Motor neuron (in vitro differentiated cells): ENCODE data around the gene RNF144B. TPM values are rescaled to one million over a fixed set of nuclear protein-coding genes. Genes with fewer than 3 reads are reported as not detected.
A peak's percentile ranks its signal among the peaks of the same experiment; 100 is the strongest.

Experiments
- ATAC-seq, 8 experiments: fragments of 200-7000 bp; cut with Tn5 transposase; replicated peaks in 6 of 8; 2 replicates each; pipeline ENCODE4 v1.8.0; 2021; ENCODE audit warnings: mild to moderate bottlenecking in 8 of 8, moderate library complexity in 8 of 8
- H3K27ac ChIP-seq, 2 donors: fragments of 250-450 bp; sonication (Bioruptor Pico); 2 replicates each; pipeline ENCODE4 v1.9.0; 2021; ENCODE audit warnings: antibody characterized with exemption in 2 of 2, mild to moderate bottlenecking in 2 of 2, moderate library complexity in 1 of 2
- H3K4me1 ChIP-seq, 2 donors: fragments of 250-450 bp; sonication (Bioruptor Pico); replicated peaks in 1 of 2; 2 replicates each; pipeline ENCODE4 v1.6.1; 2021; ENCODE audit warnings: antibody characterized with exemption in 2 of 2, mild to moderate bottlenecking in 2 of 2, moderate library complexity in 1 of 2
- H3K4me3 ChIP-seq, 5 donors: fragments of 250-450 bp; sonication (Bioruptor Pico); 2 replicates each; pipeline ENCODE4 v1.9.0; 2021; ENCODE audit warnings: antibody characterized with exemption in 5 of 5, mild to moderate bottlenecking in 5 of 5, moderate library complexity in 4 of 5
- WGBS, 10 experiments: fragments of 450-650 bp; shearing (Covaris generic); methylation state at CpG; one replicate each; pipeline ENCODE4 v1.0.0; 2022; 5-methylcytosine and 5-hydroxymethylcytosine counted together
- in situ Hi-C, 9 experiments: fragments of 400-800 bp; cut with MboI; loops; one replicate each; pipeline ENCODE4 v1.15.0; 2021; ENCODE audit warnings: low sequenced_read_pairs in 9 of 9, low pct_unique_long_range_greater_than_20kb in 2 of 9; ENCODE audit not compliant: unreplicated experiment in 9 of 9
- total RNA-seq, 8 experiments: library from RNA; unstranded; fragments of 300-600 nt; gene quantifications; 2 replicates each; pipeline versions ENCODE4 v1.2.3 to v1.2.4, GENCODE V29; 2022

Gene RNF144B
- total RNA-seq, 8 experiments from 2014 or later = 0.11 to 6.2 (median 0.51) TPM

DNA sequence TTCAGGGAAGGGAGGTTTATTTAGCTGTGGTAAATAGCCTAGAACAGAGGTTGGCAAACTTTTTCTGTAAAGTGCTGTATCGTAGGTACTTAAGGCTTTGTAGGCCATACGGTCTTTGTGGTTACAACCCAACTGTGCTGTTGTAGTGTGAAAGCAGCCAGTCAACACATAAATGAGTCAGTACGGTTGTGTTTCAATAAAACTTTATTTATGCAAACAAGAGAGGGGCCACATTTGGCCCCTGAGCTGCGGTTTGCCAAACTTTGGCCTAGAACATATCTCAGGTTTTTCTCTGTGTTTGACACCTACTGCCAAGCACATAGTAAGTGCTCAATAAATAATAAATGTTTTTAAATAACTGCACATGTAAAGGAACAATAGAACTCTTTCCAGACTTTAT lies 102.2 kb downstream of the RNF144B start:
- Histone ChIP-seq H3K27ac (no peak overlapping the region), H3K4me3 (no peak overlapping the region), H3K4me1 (peaks cover 0 to 13% of the 10 kb centered on the region in 2 donors)
- ATAC-seq = no peak
- in situ Hi-C loops = no loop called here
- 46 to 100% (median 94%) methylated on average over 1 to 4 of the region's 4 CpGs for WGBS, 10 experiments

GRCh38 chr6:18491308-18492045 lies 104.3 kb downstream of the RNF144B start:
- H3K27ac ChIP-seq = no peak overlapping the region
- peak in 5 of 8 experiments; percentile 86 to 97 (median 92) for ATAC-seq
- no peak overlapping the region for H3K4me3 ChIP-seq
- in situ Hi-C loops = no loop called here
- 13 to 88% (median 40%) methylated on average over 1 to 9 of the region's 11 CpGs; no CpG with 5 or more reads in 2 of the 10 experiments for WGBS, 10 experiments
- H3K4me1 ChIP-seq = peaks cover 0 to 13% of the 10 kb centered on the region in 2 donors

DNA sequence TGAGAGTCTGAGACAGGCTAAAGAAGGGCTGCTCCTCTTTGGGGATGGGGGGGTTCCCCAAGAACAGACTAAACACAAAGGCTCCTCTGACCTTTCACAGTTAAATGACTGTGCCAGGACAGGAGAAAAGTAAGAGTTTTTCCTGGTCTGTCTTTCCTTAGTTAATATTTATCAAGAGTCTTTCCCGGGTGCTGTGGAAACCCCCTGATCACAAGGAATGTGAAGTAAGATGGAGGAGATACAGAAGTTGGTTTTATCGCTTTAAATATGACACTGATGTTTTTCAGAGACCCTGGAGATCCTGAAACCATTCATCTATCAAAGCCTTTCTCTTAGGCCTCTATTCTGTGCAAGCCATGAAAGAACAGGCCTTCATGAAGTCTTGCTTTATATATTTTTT lies 105.8 kb downstream of the RNF144B start:
- 0 to 100% (median 68%) methylated on average over 1 to 2 of the region's 2 CpGs; no CpG with 5 or more reads in 2 of the 10 experiments for WGBS, 10 experiments

GRCh38 chr6:18493382-18493891 lies 106.3 kb downstream of the RNF144B start:
- in situ Hi-C loops = no loop called here
- Histone ChIP-seq H3K4me3 (no peak overlapping the region), H3K4me1 (peaks cover 0 to 13% of the 10 kb centered on the region in 2 donors), H3K27ac (no peak overlapping the region)
- ATAC-seq = peak in 2 of 8 experiments; percentile 23 to 40
- 14 to 94% (median 85%) methylated on average over 1 to 3 of the region's 4 CpGs; no CpG with 5 or more reads in 1 of the 10 experiments for WGBS, 10 experiments

More for the DNA sequence above, 105.8 kb downstream of the RNF144B start:
- peaks cover 0 to 13% of the 10 kb centered on the region in 2 donors for H3K4me1 ChIP-seq
- no peak overlapping the region for H3K27ac ChIP-seq
- no peak for ATAC-seq
- no peak overlapping the region for H3K4me3 ChIP-seq
- in situ Hi-C loops = no loop called here

- peak in 3 of 8 experiments; percentile 38 to 73 (median 55) for ATAC-seq
Measured at GRCh38 chr6:18493925-18494324, 106.8 kb downstream of the RNF144B start.

GRCh38 chr6:18495236-18495635 lies 108.1 kb downstream of the RNF144B start:
- in situ Hi-C loops = loop anchor here in 1 of 9 experiments (5.0 kb wide), 1 partner anchor 163 kb away; no protein-coding TSS in a partner anchor
- no peak overlapping the region for H3K4me3 ChIP-seq
- ATAC-seq = no peak

More at GRCh38 chr6:18493925-18494324, 106.8 kb downstream of the RNF144B start:
- in situ Hi-C loops = no loop called here
- H3K4me1 ChIP-seq = peaks cover 0 to 13% of the 10 kb centered on the region in 2 donors
- H3K27ac ChIP-seq = no peak overlapping the region
- no peak overlapping the region for H3K4me3 ChIP-seq
- 0 to 50% (median 29%) methylated on average over 1 to 2 of the region's 2 CpGs; no CpG with 5 or more reads in 1 of the 10 experiments for WGBS, 10 experiments

GRCh38 chr6:18496462-18496861 lies 109.3 kb downstream of the RNF144B start:
- WGBS, 10 experiments = 42 to 100% (median 76%) methylated on average over 1 to 3 of the region's 3 CpGs; no CpG with 5 or more reads in 4 of the 10 experiments
- no peak overlapping the region for H3K27ac ChIP-seq
- H3K4me3 ChIP-seq = no peak overlapping the region
- in situ Hi-C loops = loop anchor here in 1 of 9 experiments (5.0 kb wide), 1 partner anchor 164 kb away; no protein-coding TSS in a partner anchor
- peaks cover 0 to 2% of the 10 kb centered on the region in 2 donors for H3K4me1 ChIP-seq
- ATAC-seq = no peak

More at GRCh38 chr6:18495236-18495635, 108.1 kb downstream of the RNF144B start:
- H3K27ac ChIP-seq = no peak overlapping the region
- 20 to 100% (median 71%) methylated on average over 1 to 2 of the region's 2 CpGs; no CpG with 5 or more reads in 2 of the 10 experiments for whole genome bisulfite sequencing, 10 experiments
- peaks cover 0 to 13% of the 10 kb centered on the region in 2 donors for H3K4me1 ChIP-seq

GRCh38 chr6:18497006-18497405 lies 109.9 kb downstream of the RNF144B start:
- Histone ChIP-seq H3K4me1 (no peaks in the 10 kb centered on the region), H3K27ac (no peak overlapping the region), H3K4me3 (no peak overlapping the region)
- in situ Hi-C loops = loop anchor here in 1 of 9 experiments (5.0 kb wide), 1 partner anchor 165 kb away; no protein-coding TSS in a partner anchor
- WGBS, 10 experiments = 54 to 100% (median 84%) methylated on average over 2 of the region's 2 CpGs; no CpG with 5 or more reads in 3 of the 10 experiments
- no peak for ATAC-seq

DNA sequence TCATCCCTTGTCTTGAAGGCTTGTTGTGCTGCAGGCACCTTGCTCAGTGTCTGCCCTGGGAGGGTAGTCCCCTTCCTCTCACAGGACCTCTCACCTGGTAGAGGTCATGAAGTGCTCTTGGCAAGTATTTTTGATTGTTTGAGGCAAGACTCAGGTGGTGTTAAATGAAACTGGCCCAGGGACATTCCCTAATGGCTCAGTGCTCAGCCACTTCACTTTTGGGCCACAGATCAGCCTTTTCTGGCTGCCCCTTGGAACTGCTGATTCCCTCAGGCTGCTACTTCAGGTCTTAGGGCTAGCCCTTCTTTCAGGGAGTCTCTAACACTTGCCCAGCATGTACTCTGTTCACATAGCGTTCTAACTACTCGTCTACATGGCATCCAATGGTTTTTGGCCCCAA lies 111.3 kb downstream of the RNF144B start:
- Histone ChIP-seq H3K4me3 (no peak overlapping the region), H3K4me1 (no peaks in the 10 kb centered on the region), H3K27ac (no peak overlapping the region)
- in situ Hi-C loops = loop anchor here in 1 of 9 experiments (5.0 kb wide), 1 partner anchor 166 kb away; no protein-coding TSS in a partner anchor
- ATAC-seq = no peak
- 0 to 100% (median 40%) methylated on average over 1 to 2 of the region's 2 CpGs; no CpG with 5 or more reads in 5 of the 10 experiments for WGBS, 10 experiments

GRCh38 chr6:18500921-18501662 lies 113.9 kb downstream of the RNF144B start:
- no peak overlapping the region for H3K4me3 ChIP-seq
- WGBS, 10 experiments = 66 to 100% (median 81%) methylated on average over 1 to 7 of the region's 12 CpGs; no CpG with 5 or more reads in 2 of the 10 experiments
- no peaks in the 10 kb centered on the region for H3K4me1 ChIP-seq
- no peak for ATAC-seq
- in situ Hi-C loops = loop anchor here in 6 of 9 experiments (10.0 to 25.0 kb wide), 3 partner anchors 164 to 189 kb away; no protein-coding TSS in a partner anchor
- no peak overlapping the region for H3K27ac ChIP-seq

GRCh38 chr6:18501663-18502013 lies 114.5 kb downstream of the RNF144B start:
- H3K27ac ChIP-seq = no peak overlapping the region
- whole genome bisulfite sequencing, 10 experiments = 17 to 100% (median 60%) methylated on average over 1 to 4 of the region's 4 CpGs; no CpG with 5 or more reads in 5 of the 10 experiments
- H3K4me3 ChIP-seq = no peak overlapping the region
- peaks cover 2% of the 10 kb centered on the region in 2 donors for H3K4me1 ChIP-seq
- peak in 3 of 8 experiments; percentile 47 to 63 (median 57) for ATAC-seq
- in situ Hi-C loops = loop anchor here in 6 of 9 experiments (10.0 to 25.0 kb wide), 3 partner anchors 164 to 189 kb away; no protein-coding TSS in a partner anchor

DNA sequence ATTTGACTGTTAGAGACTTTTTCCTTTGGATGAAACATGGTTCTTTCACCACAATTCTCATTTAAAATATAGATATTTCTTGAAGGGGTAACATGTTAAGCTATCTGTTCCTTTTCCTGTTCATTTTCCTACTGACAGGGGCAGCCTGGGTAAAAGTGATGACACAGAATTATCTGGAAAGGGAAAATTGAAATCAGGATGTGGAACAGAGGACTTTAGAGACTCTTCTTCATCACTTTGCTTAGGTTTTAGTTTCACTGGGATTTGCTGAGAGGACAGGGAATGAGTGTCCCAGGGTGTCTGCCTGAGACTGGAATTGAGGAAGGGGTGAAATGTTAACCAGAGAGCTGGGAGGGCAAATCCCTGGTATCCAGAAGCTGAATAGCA lies 116.0 kb downstream of the RNF144B start:
- Histone ChIP-seq H3K4me3 (no peak overlapping the region), H3K4me1 (peaks cover 2 to 3% of the 10 kb centered on the region in 2 donors), H3K27ac (no peak overlapping the region)
- in situ Hi-C loops = loop anchor here in 6 of 9 experiments (10.0 to 25.0 kb wide), 3 partner anchors 166 to 191 kb away; no protein-coding TSS in a partner anchor
- no peak for ATAC-seq
